GM12878 (cell line): ENCODE results near the gene CSTPP1. TPM values are rescaled to one million over a fixed set of nuclear protein-coding genes. Genes with fewer than 3 reads are reported as not detected.

Source experiments
- ATAC-seq: fragments of 200-7000 bp; cut with Tn5 transposase; 3 replicates; pipeline ENCODE4 v1.9.1; 2020; ENCODE audit warnings: mild to moderate bottlenecking, moderate library complexity
- BruUV-seq: library from RNA; stranded (reverse); fragments of 400-500 nt; replicated peaks from 2 replicates; lab custom pipeline; 2021; lab: Mats Ljungman, UMichigan
- CTCF ChIA-PET: fragments of 300-600 bp; sonication (Branson Sonifier 250); formaldehyde crosslinking; extraction: SDS; loops from one replicate; lab custom pipeline; 2021; ENCODE audit warnings: inconsistent platforms; lab: Yijun Ruan, JAX
- POLR2A ChIA-PET: fragments of 350-600 bp; formaldehyde crosslinking; extraction: SDS; loops from one replicate; lab custom pipeline; 2021; ENCODE audit warnings: inconsistent platforms; lab: Charles Lee
- RAD21 ChIA-PET: fragments of 300-600 bp; sonication (Branson Sonifier 250); formaldehyde crosslinking; loops from one replicate; lab custom pipeline; 2023; ENCODE audit warnings: antibody characterized with exemption; ENCODE audit not compliant: unreplicated experiment; lab: Charles Lee
- SMC1A ChIA-PET: fragments of 300-600 bp; sonication (Branson Sonifier 250); formaldehyde crosslinking; loops from one replicate; lab custom pipeline; 2023; ENCODE audit not compliant: unreplicated experiment, uncharacterized antibody; lab: Charles Lee
- DNase-seq: peaks from one replicate; pipeline ENCODE4 v3.0.0-alpha.2; 2011; ENCODE audit warnings: low read depth, low spot score
- FAIRE-seq: peaks from 3 replicates; lab custom pipeline; 2011; peaks lifted over from hg19 to GRCh38; lab: Jason Lieb, UNC
- H2AFZ ChIP-seq: 2 replicates; pipeline ENCODE4 v1.6.0; 2011; ENCODE audit warnings: low read depth, low read length, control low read depth; ENCODE audit not compliant: control insufficient read depth
- H3K27ac ChIP-seq: 2 replicates; pipeline ENCODE4 v1.5.1; 2011; ENCODE audit warnings: control low read depth; ENCODE audit not compliant: control insufficient read depth, insufficient read depth
- H3K27me3 ChIP-seq, 2 experiments: replicated peaks in 1 of 2; 2 replicates each; pipeline versions ENCODE4 v1.6.0 to v1.6.1; 2011; ENCODE audit warnings: low read length in 1 of 2; ENCODE audit not compliant: control insufficient read depth in 2 of 2, insufficient read depth in 2 of 2
- H3K36me3 ChIP-seq, 2 experiments: 2 replicates each; pipeline ENCODE4 v1.5.1; 2011; ENCODE audit warnings: low read length in 1 of 2; ENCODE audit not compliant: control insufficient read depth in 2 of 2, insufficient read depth in 2 of 2
- H3K4me1 ChIP-seq: 2 replicates; pipeline ENCODE4 v1.6.1; 2011; ENCODE audit warnings: mild to moderate bottlenecking, low read length, moderate library complexity, mixed read lengths; ENCODE audit not compliant: control insufficient read depth, insufficient read depth
- H3K4me2 ChIP-seq: 2 replicates; pipeline ENCODE4 v1.6.0; 2011; ENCODE audit warnings: control low read depth; ENCODE audit not compliant: control insufficient read depth, insufficient read depth
- H3K4me3 ChIP-seq: fragments of 200-600 bp; sonication (generic); 2 replicates; pipeline ENCODE4 v1.5.1; 2016
- H3K79me2 ChIP-seq: 2 replicates; pipeline ENCODE4 v1.6.0; 2011; ENCODE audit warnings: low read length; ENCODE audit not compliant: control insufficient read depth, insufficient read depth
- H3K9ac ChIP-seq: 2 replicates; pipeline ENCODE4 v1.8.0; 2011; ENCODE audit warnings: low read length, control low read depth, mixed read lengths; ENCODE audit not compliant: control insufficient read depth, insufficient read depth
- H3K9me3 ChIP-seq: replicated peaks from 3 replicates; pipeline ENCODE4 v1.5.1; 2011; ENCODE audit warnings: mild to moderate bottlenecking, low read length; ENCODE audit not compliant: control insufficient read depth, insufficient read depth
- H4K20me1 ChIP-seq: 2 replicates; pipeline ENCODE4 v1.6.0; 2011; ENCODE audit not compliant: control insufficient read depth, insufficient read depth
- FOXM1 ChIP-seq: IDR thresholded peaks from 2 replicates; pipeline ENCODE4 v1.6.1; 2012; ENCODE audit warnings: low read depth, mild to moderate bottlenecking, inconsistent platforms, low read length, moderate library complexity
- HDAC2 ChIP-seq: fragments of 200-600 bp; sonication (generic); IDR thresholded peaks from 2 replicates; pipeline ENCODE4 v1.6.1; 2017
- MEF2B ChIP-seq: fragments of 450-650 bp; IDR thresholded peaks from 2 replicates; pipeline ENCODE4 v1.6.1; 2018; ENCODE audit warnings: mild to moderate bottlenecking, moderate library complexity; ENCODE audit not compliant: partially characterized antibody, poor library complexity, severe bottlenecking
- NRF1 ChIP-seq: conservative IDR thresholded peaks from 2 replicates; pipeline ENCODE4 v1.6.1; 2011; ENCODE audit warnings: mild to moderate bottlenecking, low read depth, low read length, improper control_type of control experiment
- POLR2AphosphoS2 ChIP-seq: IDR thresholded peaks from 2 replicates; pipeline ENCODE4 v1.6.1; 2011; ENCODE audit warnings: low read depth, mild to moderate bottlenecking, low read length, improper control_type of control experiment, moderate library complexity
- SP1 ChIP-seq: IDR thresholded peaks from one replicate; pipeline ENCODE4 v1.6.1; 2011; ENCODE audit warnings: low read depth, low read length
- ZNF622 ChIP-seq: fragments of 450-650 bp; IDR thresholded peaks from 2 replicates; pipeline ENCODE4 v1.6.1; 2017; ENCODE audit warnings: mild to moderate bottlenecking, inconsistent platforms
- WGBS: methylation state at CpG from one replicate; pipeline ENCODE4 v1.1.6; 2016; ENCODE audit warnings: low lambda C conversion rate; ENCODE audit not compliant: insufficient replicate concordance, insufficient coverage; ENCODE audit errors: missing lambda C conversion rate; 5-methylcytosine and 5-hydroxymethylcytosine counted together
- in situ Hi-C: fragments of 300-500 bp; cut with MboI; formaldehyde crosslinking; loops from 9 replicates; pipeline ENCODE4 v1.14.3; 2018; ENCODE audit warnings: mixed read lengths
- intact Hi-C: fragments of 100-400 bp; cut with micrococcal nuclease; formaldehyde crosslinking; loops from one replicate; pipeline ENCODE4 v1.14.2; 2022; ENCODE audit not compliant: unreplicated experiment
- polyA plus RNA-seq, 11 experiments: library from polyadenylated mRNA; depleted of rRNA in 4 of 11; unstranded in 6 of 11; stranded (reverse) in 5 of 11; fragments of >200 nt; fragmentation: Nextera tagmentation in 4 of 11; fragmentation: Illumina TruSeq in 1 of 11; extraction: Ambion mirVana in 4 of 11; extraction: Trizol in 1 of 11; gene quantifications; 1 replicate in 1 of 11; 2 replicates in 10 of 11; pipeline versions ENCODE4 v1.2.1 to v1.2.3, GENCODE V29; 2011 to 2016; ENCODE audit warnings: inconsistent platforms in 2 of 11, missing spikeins in 2 of 11, low read depth in 1 of 11
- total RNA-seq, 4 experiments: library from RNA; depleted of rRNA in 3 of 4; stranded (reverse); fragments of >200 nt in 3 of 4; fragmentation: Illumina TruSeq in 1 of 4; extraction: Trizol in 1 of 4; gene quantifications; 2 replicates each; pipeline versions ENCODE4 v1.2.1 to v1.2.3, GENCODE V29; 2013 to 2021
- TF ChIP-seq, protein P1 (sequence below): fragments of 450-650 bp; IDR thresholded peaks from 2 replicates; pipeline ENCODE4 v1.6.1; 2017; ENCODE audit warnings: mild to moderate bottlenecking
- TF ChIP-seq, protein P2 (sequence below): fragments of 450-650 bp; IDR thresholded peaks from 2 replicates; pipeline ENCODE4 v1.6.1; 2016; ENCODE audit warnings: mild to moderate bottlenecking

Gene CSTPP1
- total and polyA plus RNA-seq, 10 of the 15 experiments (the other 5 are each of a cell fraction or from before 2014, with no cell fraction given), result 7.1 to 23.4 (median 17.5) TPM

DNA sequence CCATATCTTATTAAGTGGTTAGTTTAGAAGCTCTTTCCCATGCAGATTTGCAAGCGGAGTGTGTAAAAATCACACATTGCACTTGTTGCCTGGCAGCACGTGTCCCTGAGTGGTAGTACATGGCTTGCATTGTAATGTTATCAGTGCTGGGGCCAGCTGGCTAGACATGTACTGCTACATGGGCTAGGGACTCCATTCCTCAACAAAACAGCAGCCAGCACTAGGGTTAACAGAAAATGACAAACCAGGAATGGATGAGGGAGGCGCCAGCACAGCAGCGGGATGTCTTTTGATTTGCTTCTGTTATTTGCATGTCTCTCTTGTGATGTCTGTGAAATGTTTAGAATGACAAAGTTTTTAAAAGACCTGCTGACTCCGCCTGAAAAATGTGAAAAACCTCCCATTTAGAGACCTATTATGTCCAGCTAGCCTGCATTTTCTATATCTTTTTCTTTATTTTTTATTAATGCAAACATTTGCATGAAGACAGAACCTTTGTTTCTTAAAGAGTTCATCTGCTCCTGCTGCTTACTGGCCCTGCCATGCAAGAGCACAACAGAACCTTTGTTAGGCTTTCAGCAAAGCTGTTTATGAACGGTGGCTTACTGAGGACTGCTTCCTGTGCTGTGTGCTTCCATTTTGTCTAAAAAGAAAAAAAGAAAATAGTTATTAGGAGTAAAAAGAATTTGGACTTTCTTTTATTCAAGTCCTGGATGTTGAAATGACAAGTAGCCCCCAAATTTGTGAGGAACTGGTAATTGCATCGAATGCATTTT is 40.7 kb downstream of the CSTPP1 start:
- DNase-seq (no peak), FAIRE-seq (no peak), ATAC-seq (no peak)
- Histone ChIP-seq H3K9me3 (no peaks in the 10 kb centered on the region), H3K27me3 (no peaks in the 10 kb centered on the region), H3K36me3 (no peaks in the 10 kb centered on the region), H3K79me2 (no peaks in the 10 kb centered on the region), H3K4me2 (no peak overlapping the region), H4K20me1 (no peaks in the 10 kb centered on the region), H3K27ac (no peak overlapping the region), H3K9ac (no peak overlapping the region), H2AFZ (no peak overlapping the region), H3K4me3 (no peak overlapping the region), H3K4me1 (no peaks in the 10 kb centered on the region)
- SMC1A ChIA-PET, result interaction anchor here (0.9 to 2.5 kb wide), 4 partner anchors 13 to 92 kb away, joined by 3 to 8 read pairs (median 3); no protein-coding TSS in a partner anchor
- CTCF ChIA-PET, result interaction anchor here (1.2 kb wide), 1 partner anchor 26 kb away, joined by 5 read pairs; no protein-coding TSS in a partner anchor
- RAD21 ChIA-PET, result interaction anchor here (0.6 to 1.3 kb wide), 2 partner anchors 27 to 79 kb away, joined by 3 to 6 read pairs; no protein-coding TSS in a partner anchor
- in situ Hi-C loops (no loop called here), intact Hi-C loops (no loop called here)
- TF ChIP-seq, protein P1, sequence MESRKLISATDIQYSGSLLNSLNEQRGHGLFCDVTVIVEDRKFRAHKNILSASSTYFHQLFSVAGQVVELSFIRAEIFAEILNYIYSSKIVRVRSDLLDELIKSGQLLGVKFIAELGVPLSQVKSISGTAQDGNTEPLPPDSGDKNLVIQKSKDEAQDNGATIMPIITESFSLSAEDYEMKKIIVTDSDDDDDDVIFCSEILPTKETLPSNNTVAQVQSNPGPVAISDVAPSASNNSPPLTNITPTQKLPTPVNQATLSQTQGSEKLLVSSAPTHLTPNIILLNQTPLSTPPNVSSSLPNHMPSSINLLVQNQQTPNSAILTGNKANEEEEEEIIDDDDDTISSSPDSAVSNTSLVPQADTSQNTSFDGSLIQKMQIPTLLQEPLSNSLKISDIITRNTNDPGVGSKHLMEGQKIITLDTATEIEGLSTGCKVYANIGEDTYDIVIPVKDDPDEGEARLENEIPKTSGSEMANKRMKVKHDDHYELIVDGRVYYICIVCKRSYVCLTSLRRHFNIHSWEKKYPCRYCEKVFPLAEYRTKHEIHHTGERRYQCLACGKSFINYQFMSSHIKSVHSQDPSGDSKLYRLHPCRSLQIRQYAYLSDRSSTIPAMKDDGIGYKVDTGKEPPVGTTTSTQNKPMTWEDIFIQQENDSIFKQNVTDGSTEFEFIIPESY, result no peak
- TF ChIP-seq HDAC2 (no peak), POLR2AphosphoS2 (no peak), SP1 (no peak), MEF2B (no peak), ZNF622 (no peak), NRF1 (no peak), FOXM1 (no peak)
- TF ChIP-seq, protein P2, sequence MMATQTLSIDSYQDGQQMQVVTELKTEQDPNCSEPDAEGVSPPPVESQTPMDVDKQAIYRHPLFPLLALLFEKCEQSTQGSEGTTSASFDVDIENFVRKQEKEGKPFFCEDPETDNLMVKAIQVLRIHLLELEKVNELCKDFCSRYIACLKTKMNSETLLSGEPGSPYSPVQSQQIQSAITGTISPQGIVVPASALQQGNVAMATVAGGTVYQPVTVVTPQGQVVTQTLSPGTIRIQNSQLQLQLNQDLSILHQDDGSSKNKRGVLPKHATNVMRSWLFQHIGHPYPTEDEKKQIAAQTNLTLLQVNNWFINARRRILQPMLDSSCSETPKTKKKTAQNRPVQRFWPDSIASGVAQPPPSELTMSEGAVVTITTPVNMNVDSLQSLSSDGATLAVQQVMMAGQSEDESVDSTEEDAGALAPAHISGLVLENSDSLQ, result no peak
- 98% methylated on average over 7 of the region's 7 CpGs for WGBS
- POLR2A ChIA-PET, result no interaction called here
- no TSS peak for BruUV-seq
